ENCODE data around the gene TMPRSS6.

Gene TMPRSS6

GRCh38 chr22:37140686-37141323 is 31.3 kb upstream of the TMPRSS6 start:
- DNase-seq = no peak

- DNase-seq = no peak
Measured at GRCh38 chr22:37139762-37140161, 30.2 kb upstream of the TMPRSS6 start.

GRCh38 chr22:37138849-37139561 is 29.5 kb upstream of the TMPRSS6 start:
- DNase-seq = no peak

GRCh38 chr22:37137903-37138665 is 28.6 kb upstream of the TMPRSS6 start:
- DNase-seq = no peak

GRCh38 chr22:37137131-37137530 is 27.6 kb upstream of the TMPRSS6 start:
- DNase-seq = no peak

- no peak for DNase-seq
Measured at GRCh38 chr22:37135023-37135422, 25.5 kb upstream of the TMPRSS6 start.

- DNase-seq = no peak
Measured at GRCh38 chr22:37133304-37134018, 23.9 kb upstream of the TMPRSS6 start.

GRCh38 chr22:37132773-37133172 is 23.3 kb upstream of the TMPRSS6 start:
- no peak for DNase-seq

- DNase-seq = no peak
Measured at GRCh38 chr22:37129866-37130441, 20.4 kb upstream of the TMPRSS6 start.

- no peak for DNase-seq
Measured at GRCh38 chr22:37128555-37129281, 19.2 kb upstream of the TMPRSS6 start.

GRCh38 chr22:37127350-37127878 is 17.9 kb upstream of the TMPRSS6 start:
- no peak for DNase-seq

- DNase-seq = no peak
Measured at GRCh38 chr22:37126882-37127281, 17.4 kb upstream of the TMPRSS6 start.

GRCh38 chr22:37126383-37126782 is 16.9 kb upstream of the TMPRSS6 start:
- no peak for DNase-seq

- DNase-seq = no peak
Measured at GRCh38 chr22:37123649-37124048, 14.1 kb upstream of the TMPRSS6 start.

- no peak for DNase-seq
Measured at GRCh38 chr22:37122598-37123180, 13.2 kb upstream of the TMPRSS6 start.

GRCh38 chr22:37121887-37122591 is 12.5 kb upstream of the TMPRSS6 start:
- DNase-seq = peak; percentile 97

GRCh38 chr22:37120569-37121340 is 11.2 kb upstream of the TMPRSS6 start:
- DNase-seq = no peak

- no peak for DNase-seq
Measured at GRCh38 chr22:37119872-37120271, 10.4 kb upstream of the TMPRSS6 start.

GRCh38 chr22:37118083-37118482 is 8.6 kb upstream of the TMPRSS6 start:
- no peak for DNase-seq

- no peak for DNase-seq
Measured at GRCh38 chr22:37117092-37117491, 7.6 kb upstream of the TMPRSS6 start.
